Islet of Langerhans (tissue), 1 donor: Measurements from ENCODE around the gene CD200.
A peak's percentile ranks its signal among the peaks of the same experiment; 100 is the strongest.

ENCODE experiments used
- FAIRE-seq: peaks from one replicate; lab custom pipeline; 2011; peaks lifted over from hg19 to GRCh38; lab: Jason Lieb, UNC

The CD200 gene

GRCh38 chr3:112333002-112333380 lies at the start of gene CD200:
Gene CD200, plus strand, starts transcription at chr3:112333156. Its CDS starts 57 bp downstream, at chr3:112333213.
- FAIRE-seq, result no peak

GRCh38 chr3:112289011-112289410 lies 43.9 kb upstream of the CD200 start:
- no peak for FAIRE-seq

- FAIRE-seq, result peak; percentile 98
Observed at GRCh38 chr3:112293368-112294321, 39.3 kb upstream of the CD200 start, which contains the start of gene SLC9C1. Gene SLC9C1, minus strand, starts transcription at chr3:112294216. Its CDS starts 7,425 bp downstream, at chr3:112286791.

GRCh38 chr3:112297714-112298113 lies 35.2 kb upstream of the CD200 start:
- peak; percentile 65 for FAIRE-seq

- FAIRE-seq, result no peak
Observed at GRCh38 chr3:112298781-112299180, 34.2 kb upstream of the CD200 start.

GRCh38 chr3:112302150-112302830 lies 30.7 kb upstream of the CD200 start:
- FAIRE-seq, result no peak

- no peak for FAIRE-seq
Observed at GRCh38 chr3:112302881-112303763, 29.8 kb upstream of the CD200 start.

- no peak for FAIRE-seq
Observed at GRCh38 chr3:112303764-112304325, 29.1 kb upstream of the CD200 start.

- FAIRE-seq, result no peak
Observed at GRCh38 chr3:112304611-112305010, 28.3 kb upstream of the CD200 start.

- no peak for FAIRE-seq
Observed at GRCh38 chr3:112306825-112307224, 26.1 kb upstream of the CD200 start.

GRCh38 chr3:112307557-112307956 lies 25.4 kb upstream of the CD200 start:
- peak; percentile 74 for FAIRE-seq

- peak; percentile 91 for FAIRE-seq
Observed at GRCh38 chr3:112308151-112308911, 24.6 kb upstream of the CD200 start.

- no peak for FAIRE-seq
Observed at GRCh38 chr3:112314649-112315048, 18.3 kb upstream of the CD200 start.

- FAIRE-seq, result peak; percentile 68
Observed at GRCh38 chr3:112315791-112316190, 17.2 kb upstream of the CD200 start.

- FAIRE-seq, result peak; percentile 38
Observed at GRCh38 chr3:112319516-112320276, 13.3 kb upstream of the CD200 start.

GRCh38 chr3:112320691-112321090 lies 12.3 kb upstream of the CD200 start:
- FAIRE-seq, result no peak

GRCh38 chr3:112321867-112322652 lies 10.9 kb upstream of the CD200 start:
- peak; percentile 95 for FAIRE-seq

- FAIRE-seq, result peak; percentile 93
Observed at GRCh38 chr3:112327371-112327951, 5.5 kb upstream of the CD200 start.

- FAIRE-seq, result no peak
Observed at GRCh38 chr3:112331851-112332250, 1.1 kb upstream of the CD200 start.
